ENCODE measurements around the gene TH. TPM values are rescaled to one million over a fixed set of nuclear protein-coding genes. Genes with fewer than 3 reads are reported as not detected.
"Not testable (repeated sequence)": the region's sequence is repeated elsewhere in the genome, so short reads cannot be mapped to it uniquely, and the experiment has no call there.

Gene TH
- total and polyA plus RNA-seq, 4 donors, result 0.14 to 0.31 TPM; not detected in 2

DNA sequence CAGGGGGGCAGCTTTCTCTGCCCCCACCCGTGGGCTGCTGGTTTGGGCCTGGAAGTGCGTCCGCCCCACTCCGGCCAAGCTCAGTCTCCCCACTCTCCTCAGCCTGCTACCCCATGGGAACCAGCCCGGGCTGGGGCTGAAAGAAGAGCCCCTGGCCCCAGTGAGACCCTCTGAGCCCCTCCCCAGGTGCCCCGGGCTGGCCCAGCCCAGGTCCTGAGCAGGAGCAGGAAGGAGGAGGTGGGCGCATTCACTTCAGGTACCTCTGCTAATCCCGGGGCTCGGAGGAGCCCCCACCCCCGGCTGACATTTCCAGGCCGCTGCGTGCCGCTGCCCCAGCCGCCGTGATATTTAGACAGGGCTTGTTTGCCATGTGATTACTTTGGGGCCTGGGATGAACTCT lies 8.7 kb upstream of the TH start:
- no peak overlapping the region for H3K27ac ChIP-seq (ENCODE audit: low read depth in 1 of 2, low read length in 1 of 2)
- H3K4me3 ChIP-seq, result no peak overlapping the region
- H3K9me3 ChIP-seq (ENCODE audit: control insufficient read depth in 4 of 4, insufficient read depth in 3 of 4, low read length in 3 of 4), result peaks cover 0 to 5% (median 1%) of the 10 kb centered on the region in 4 donors
- DNase-seq (no peak), ATAC-seq (ENCODE audit: insufficient read depth, low FRiP score) (no peak)
- peaks cover 0 to 4% (median 0%) of the 10 kb centered on the region in 5 donors for H3K4me1 ChIP-seq (ENCODE audit: control insufficient read depth in 5 of 5, insufficient read depth in 5 of 5, low read length in 5 of 5)
- H3K36me3 ChIP-seq (ENCODE audit: control insufficient read depth in 4 of 4, insufficient read depth in 4 of 4, low read length in 4 of 4), result no peaks in the 10 kb centered on the region
- H3K9ac ChIP-seq (ENCODE audit: insufficient read depth in 1 of 2, low read length in 2 of 2), result peak overlapping the region in 1 of 2 donors; percentile 16
- TF ChIP-seq, protein P1, sequence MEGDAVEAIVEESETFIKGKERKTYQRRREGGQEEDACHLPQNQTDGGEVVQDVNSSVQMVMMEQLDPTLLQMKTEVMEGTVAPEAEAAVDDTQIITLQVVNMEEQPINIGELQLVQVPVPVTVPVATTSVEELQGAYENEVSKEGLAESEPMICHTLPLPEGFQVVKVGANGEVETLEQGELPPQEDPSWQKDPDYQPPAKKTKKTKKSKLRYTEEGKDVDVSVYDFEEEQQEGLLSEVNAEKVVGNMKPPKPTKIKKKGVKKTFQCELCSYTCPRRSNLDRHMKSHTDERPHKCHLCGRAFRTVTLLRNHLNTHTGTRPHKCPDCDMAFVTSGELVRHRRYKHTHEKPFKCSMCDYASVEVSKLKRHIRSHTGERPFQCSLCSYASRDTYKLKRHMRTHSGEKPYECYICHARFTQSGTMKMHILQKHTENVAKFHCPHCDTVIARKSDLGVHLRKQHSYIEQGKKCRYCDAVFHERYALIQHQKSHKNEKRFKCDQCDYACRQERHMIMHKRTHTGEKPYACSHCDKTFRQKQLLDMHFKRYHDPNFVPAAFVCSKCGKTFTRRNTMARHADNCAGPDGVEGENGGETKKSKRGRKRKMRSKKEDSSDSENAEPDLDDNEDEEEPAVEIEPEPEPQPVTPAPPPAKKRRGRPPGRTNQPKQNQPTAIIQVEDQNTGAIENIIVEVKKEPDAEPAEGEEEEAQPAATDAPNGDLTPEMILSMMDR (IDR thresholded peaks at IDR 0.05; ENCODE audit: control extremely low read depth, extremely low read depth), result no peak
- H3K27me3 ChIP-seq (ENCODE audit: control insufficient read depth in 3 of 3, insufficient read depth in 3 of 3, low read length in 2 of 3), result peaks cover 0 to 3% (median 0%) of the 10 kb centered on the region in 3 donors
- 78 to 84% methylated on average over 15 of the region's 15 CpGs for WGBS, 2 donors

DNA sequence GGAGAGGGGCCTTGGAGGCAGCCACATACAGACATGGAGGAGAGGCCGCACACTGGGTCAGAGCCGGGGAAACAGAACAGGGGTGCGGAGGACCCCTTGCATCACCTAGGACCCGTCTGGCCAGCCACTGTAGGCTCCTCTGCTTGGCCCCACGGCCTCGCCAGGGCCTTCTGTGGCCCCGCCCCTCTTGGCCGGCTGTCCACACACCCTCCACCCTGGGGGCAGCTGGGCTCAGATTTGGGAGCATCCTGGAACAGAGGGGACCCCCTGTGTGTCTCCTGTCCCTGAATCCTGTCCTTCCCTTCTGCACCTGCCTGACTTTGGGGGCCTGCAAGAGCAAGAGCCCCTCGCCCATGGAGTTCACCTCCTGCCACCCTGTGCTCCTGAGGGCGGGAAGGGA lies 7.9 kb upstream of the TH start:
- H3K9me3 ChIP-seq (ENCODE audit: control insufficient read depth in 4 of 4, insufficient read depth in 3 of 4, low read length in 3 of 4), result peaks cover 0 to 3% (median 1%) of the 10 kb centered on the region in 4 donors
- H3K9ac ChIP-seq (ENCODE audit: insufficient read depth in 1 of 2, low read length in 2 of 2), result no peak overlapping the region
- H3K27me3 ChIP-seq (ENCODE audit: control insufficient read depth in 3 of 3, insufficient read depth in 3 of 3, low read length in 2 of 3), result peaks cover 0 to 2% (median 0%) of the 10 kb centered on the region in 3 donors
- DNase-seq (no peak), ATAC-seq (ENCODE audit: insufficient read depth, low FRiP score) (no peak)
- no peak overlapping the region for H3K27ac ChIP-seq (ENCODE audit: low read depth in 1 of 2, low read length in 1 of 2)
- peaks cover 0 to 3% (median 0%) of the 10 kb centered on the region in 5 donors for H3K4me1 ChIP-seq (ENCODE audit: control insufficient read depth in 5 of 5, insufficient read depth in 5 of 5, low read length in 5 of 5)
- WGBS, 2 donors, result 88 to 91% methylated on average over 9 to 10 of the region's 10 CpGs
- TF ChIP-seq, protein P1 (IDR thresholded peaks at IDR 0.05; ENCODE audit: control extremely low read depth, extremely low read depth), result no peak
- no peaks in the 10 kb centered on the region for H3K36me3 ChIP-seq (ENCODE audit: control insufficient read depth in 4 of 4, insufficient read depth in 4 of 4, low read length in 4 of 4)
- no peak overlapping the region for H3K4me3 ChIP-seq

DNA sequence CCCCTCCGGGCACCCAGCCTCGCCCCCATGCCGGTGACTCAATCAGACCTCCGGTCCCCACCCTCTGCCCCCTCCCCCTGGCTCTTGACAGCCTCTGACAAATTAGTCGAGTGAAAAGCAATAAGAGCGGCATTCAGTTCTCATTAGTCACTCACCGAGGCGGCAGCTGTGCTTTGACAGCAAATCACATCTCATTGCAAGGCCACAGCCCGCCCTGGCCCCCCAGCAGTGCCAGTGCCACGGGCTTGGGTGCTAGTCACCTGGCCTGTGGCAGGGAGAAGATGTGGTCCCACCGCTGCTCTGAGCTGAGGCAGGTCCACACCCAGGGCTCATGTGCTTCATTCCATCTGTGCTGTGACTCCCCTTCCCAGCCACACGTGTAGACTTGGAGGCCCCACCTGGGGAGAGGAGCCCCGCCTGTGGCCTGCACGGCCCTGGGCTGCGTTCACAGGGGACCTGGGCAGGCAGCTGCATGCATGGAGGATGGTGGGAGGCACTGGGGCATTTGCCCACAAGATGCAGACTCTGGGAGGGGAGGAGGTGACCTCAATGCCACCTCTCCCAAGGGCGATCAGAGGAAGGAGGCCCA lies 7.4 kb upstream of the TH start:
- H3K9me3 ChIP-seq (ENCODE audit: control insufficient read depth in 4 of 4, insufficient read depth in 3 of 4, low read length in 3 of 4), result peaks cover 0 to 3% (median 1%) of the 10 kb centered on the region in 4 donors
- TF ChIP-seq, protein P1 (IDR thresholded peaks at IDR 0.05; ENCODE audit: control extremely low read depth, extremely low read depth), result no peak
- H3K36me3 ChIP-seq (ENCODE audit: control insufficient read depth in 4 of 4, insufficient read depth in 4 of 4, low read length in 4 of 4), result no peaks in the 10 kb centered on the region
- H3K27ac ChIP-seq (ENCODE audit: low read depth in 1 of 2, low read length in 1 of 2), result no peak overlapping the region
- H3K9ac ChIP-seq (ENCODE audit: insufficient read depth in 1 of 2, low read length in 2 of 2), result no peak overlapping the region
- peaks cover 0 to 3% (median 0%) of the 10 kb centered on the region in 5 donors for H3K4me1 ChIP-seq (ENCODE audit: control insufficient read depth in 5 of 5, insufficient read depth in 5 of 5, low read length in 5 of 5)
- 59 to 63% methylated on average over 16 of the region's 16 CpGs for WGBS, 2 donors
- peaks cover 0 to 2% (median 0%) of the 10 kb centered on the region in 3 donors for H3K27me3 ChIP-seq (ENCODE audit: control insufficient read depth in 3 of 3, insufficient read depth in 3 of 3, low read length in 2 of 3)
- DNase-seq (no peak), ATAC-seq (ENCODE audit: insufficient read depth, low FRiP score) (no peak)
- H3K4me3 ChIP-seq, result no peak overlapping the region

DNA sequence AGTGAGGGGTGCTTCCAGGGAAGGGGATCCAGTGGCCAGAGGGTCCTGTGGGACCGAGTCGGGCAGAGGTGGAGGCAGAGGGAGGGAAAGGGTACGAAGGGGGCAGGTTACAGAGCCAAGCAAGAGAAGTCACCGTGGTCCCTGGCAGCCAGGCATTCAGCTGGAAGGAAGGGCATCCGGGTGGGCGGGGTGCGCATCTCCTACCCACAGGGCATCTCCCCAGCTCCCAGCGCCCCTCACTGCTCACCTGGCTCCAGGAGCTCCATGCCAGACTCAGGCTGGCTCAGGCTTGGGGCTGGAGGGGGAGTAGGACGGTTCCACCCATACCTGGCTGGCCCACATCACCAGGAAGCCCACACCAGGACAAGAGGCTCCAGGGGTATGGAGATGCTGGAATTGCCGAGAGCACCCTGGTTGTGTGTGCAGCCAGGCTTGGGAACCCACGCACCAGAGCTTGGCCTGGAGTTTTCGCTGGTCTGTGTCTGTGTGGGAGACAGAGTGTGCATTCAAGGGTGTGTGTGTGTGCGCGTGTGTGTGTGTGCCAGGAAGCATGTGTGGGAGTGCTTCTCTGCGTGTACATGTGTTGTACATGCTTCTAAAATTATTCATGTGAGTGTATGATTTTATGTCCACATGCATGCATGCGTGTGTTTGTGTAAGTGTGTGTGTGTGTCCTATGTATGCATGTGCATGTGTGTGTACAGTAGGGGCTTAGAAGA lies 6.6 kb upstream of the TH start:
- H3K27me3 ChIP-seq (ENCODE audit: control insufficient read depth in 3 of 3, insufficient read depth in 3 of 3, low read length in 2 of 3); H3K4me1 ChIP-seq (ENCODE audit: control insufficient read depth in 5 of 5, insufficient read depth in 5 of 5, low read length in 5 of 5); H3K9me3 ChIP-seq (ENCODE audit: control insufficient read depth in 4 of 4, insufficient read depth in 3 of 4, low read length in 3 of 4); DNase-seq; H3K27ac ChIP-seq (ENCODE audit: low read depth in 1 of 2, low read length in 1 of 2); H3K4me3 ChIP-seq; H3K36me3 ChIP-seq (ENCODE audit: control insufficient read depth in 4 of 4, insufficient read depth in 4 of 4, low read length in 4 of 4); H3K9ac ChIP-seq (ENCODE audit: insufficient read depth in 1 of 2, low read length in 2 of 2): not testable (repeated sequence)
- peak; percentile 51 for ATAC-seq (ENCODE audit: insufficient read depth, low FRiP score)
- WGBS, 2 donors, result 78 to 83% methylated on average over 12 to 16 of the region's 16 CpGs

All from lung (tissue), 12 donors.